Nephron (organoid): ENCODE data around the gene FGD3.

ENCODE experiments used
- H3K27ac Mint-ChIP-seq, 3 experiments: 2 replicates each; pipeline ENCODE4 v1.8.0; 2020; ENCODE audit warnings: mixed read lengths in 3 of 3, mild to moderate bottlenecking in 2 of 3, moderate library complexity in 1 of 3
- H3K27me3 Mint-ChIP-seq: 2 replicates; pipeline ENCODE4 v1.8.0; 2021; ENCODE audit warnings: low read depth, mild to moderate bottlenecking, moderate library complexity, mixed read lengths
- H3K36me3 Mint-ChIP-seq: 2 replicates; pipeline ENCODE4 v1.8.0; 2020; ENCODE audit warnings: low read depth, mixed read lengths
- H3K4me1 Mint-ChIP-seq: 2 replicates; pipeline ENCODE4 v1.8.0; 2020; ENCODE audit warnings: mixed read lengths
- H3K4me3 Mint-ChIP-seq, 3 experiments: 2 replicates each; pipeline ENCODE4 v1.8.0; 2020; ENCODE audit warnings: mild to moderate bottlenecking in 3 of 3, mixed read lengths in 3 of 3, moderate library complexity in 2 of 3
- H3K9me3 Mint-ChIP-seq: 2 replicates; pipeline ENCODE4 v1.8.0; 2020; ENCODE audit warnings: mixed read lengths
- TF ChIP-seq, protein P1 (sequence below), 3 experiments: fragments of 200-600 bp; sonication (generic); IDR thresholded peaks; one replicate each; pipeline ENCODE4 v1.5.0; 2021; ENCODE audit warnings: antibody characterized with exemption in 3 of 3; ENCODE audit not compliant: unreplicated experiment in 3 of 3

Gene FGD3

DNA sequence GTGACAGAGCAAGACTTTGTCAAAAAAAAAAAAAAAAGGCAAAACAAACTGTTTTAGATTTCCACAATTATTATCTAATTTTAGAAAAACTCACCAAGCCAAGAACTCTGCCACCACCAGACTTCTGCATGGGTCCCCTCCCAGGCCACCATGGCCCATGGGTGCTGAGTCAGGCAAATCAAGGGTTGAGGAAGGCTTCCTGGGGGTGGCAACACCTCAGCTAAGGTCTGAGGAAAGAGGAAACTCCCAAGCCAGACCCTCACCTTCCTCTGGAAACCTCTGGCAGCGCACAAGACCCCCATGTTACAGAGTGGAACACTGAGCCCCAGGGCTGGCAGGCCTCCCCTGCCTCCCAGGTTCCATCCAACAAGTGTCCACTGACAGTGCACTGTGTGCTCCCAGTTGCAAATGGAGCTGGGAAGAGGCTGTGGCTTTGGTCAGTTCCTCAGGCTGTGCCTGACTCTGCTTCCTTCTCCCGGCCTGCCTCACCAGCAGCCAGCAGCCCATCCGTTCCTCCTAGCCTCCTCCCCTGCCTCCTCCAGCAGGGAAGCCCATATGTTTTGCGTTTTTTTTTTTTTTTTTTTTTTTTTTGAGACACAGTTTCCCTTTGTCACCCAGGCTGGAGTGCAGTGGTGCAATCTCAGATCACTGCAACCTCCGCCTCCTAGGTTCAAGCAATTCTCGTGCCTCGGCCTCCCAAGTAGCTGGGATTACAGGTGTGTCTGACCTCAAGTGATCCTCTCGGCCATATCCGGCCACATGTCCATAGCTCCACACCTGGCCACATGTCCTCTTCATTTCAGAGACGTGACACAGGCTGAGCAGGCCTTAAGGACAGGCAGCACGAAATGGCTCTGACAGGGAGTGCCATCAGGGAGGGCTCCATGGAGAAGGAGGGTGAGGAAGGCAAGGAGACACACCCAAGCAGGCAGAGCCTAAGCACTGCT lies 107.7 kb downstream of the FGD3 start:
- H3K27me3 Mint-ChIP-seq, result peaks cover 7% of the 10 kb centered on the region
- TF ChIP-seq, protein P1, sequence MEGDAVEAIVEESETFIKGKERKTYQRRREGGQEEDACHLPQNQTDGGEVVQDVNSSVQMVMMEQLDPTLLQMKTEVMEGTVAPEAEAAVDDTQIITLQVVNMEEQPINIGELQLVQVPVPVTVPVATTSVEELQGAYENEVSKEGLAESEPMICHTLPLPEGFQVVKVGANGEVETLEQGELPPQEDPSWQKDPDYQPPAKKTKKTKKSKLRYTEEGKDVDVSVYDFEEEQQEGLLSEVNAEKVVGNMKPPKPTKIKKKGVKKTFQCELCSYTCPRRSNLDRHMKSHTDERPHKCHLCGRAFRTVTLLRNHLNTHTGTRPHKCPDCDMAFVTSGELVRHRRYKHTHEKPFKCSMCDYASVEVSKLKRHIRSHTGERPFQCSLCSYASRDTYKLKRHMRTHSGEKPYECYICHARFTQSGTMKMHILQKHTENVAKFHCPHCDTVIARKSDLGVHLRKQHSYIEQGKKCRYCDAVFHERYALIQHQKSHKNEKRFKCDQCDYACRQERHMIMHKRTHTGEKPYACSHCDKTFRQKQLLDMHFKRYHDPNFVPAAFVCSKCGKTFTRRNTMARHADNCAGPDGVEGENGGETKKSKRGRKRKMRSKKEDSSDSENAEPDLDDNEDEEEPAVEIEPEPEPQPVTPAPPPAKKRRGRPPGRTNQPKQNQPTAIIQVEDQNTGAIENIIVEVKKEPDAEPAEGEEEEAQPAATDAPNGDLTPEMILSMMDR (IDR thresholded peaks at IDR 0.05; ENCODE audit: unreplicated experiment in 3 of 3), result no peak
- H3K9me3 Mint-ChIP-seq, result no peaks in the 10 kb centered on the region
- H3K36me3 Mint-ChIP-seq, result no peaks in the 10 kb centered on the region
- no peak overlapping the region for H3K4me3 Mint-ChIP-seq
- H3K4me1 Mint-ChIP-seq, result peaks cover 20% of the 10 kb centered on the region
- H3K27ac Mint-ChIP-seq, result no peak overlapping the region

DNA sequence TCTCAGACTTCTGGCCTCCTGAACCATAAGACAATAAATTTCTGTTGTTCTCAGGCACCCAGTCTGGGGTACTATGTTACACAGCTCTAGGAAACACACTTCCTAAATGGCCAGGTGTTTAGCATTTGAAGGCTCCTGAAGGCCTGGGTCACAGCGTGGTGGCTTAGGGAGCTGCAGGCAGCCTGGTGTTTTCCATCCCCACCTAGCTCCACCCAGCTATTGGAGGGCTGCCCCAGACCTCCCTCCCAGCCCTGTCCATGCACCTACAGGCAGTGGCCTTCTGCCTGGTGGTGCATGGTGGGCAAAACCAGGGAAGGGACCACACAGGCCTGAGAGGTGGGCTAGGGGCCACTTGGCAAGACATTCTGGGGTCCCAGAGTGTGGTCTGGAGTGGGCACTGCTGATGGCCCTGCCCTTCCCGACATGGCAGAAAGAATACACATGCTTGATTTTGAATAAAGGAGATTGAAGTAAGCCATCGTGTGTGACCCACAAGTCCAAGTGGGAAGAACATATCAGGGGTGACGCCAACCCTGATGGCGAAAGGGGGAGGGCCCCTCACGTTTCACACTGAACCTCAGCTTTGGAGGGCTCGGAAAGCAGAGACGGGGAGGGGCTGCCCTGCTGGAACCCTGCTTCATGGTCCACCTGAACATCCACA lies 109.8 kb downstream of the FGD3 start:
- H3K36me3 Mint-ChIP-seq, result no peaks in the 10 kb centered on the region
- H3K4me1 Mint-ChIP-seq, result peaks cover 29% of the 10 kb centered on the region
- peak overlapping the region; percentile 52 to 92 (median 64) for H3K27ac Mint-ChIP-seq
- H3K27me3 Mint-ChIP-seq, result peaks cover 17% of the 10 kb centered on the region
- TF ChIP-seq, protein P1 (IDR thresholded peaks at IDR 0.05; ENCODE audit: unreplicated experiment in 3 of 3), result no peak
- H3K4me3 Mint-ChIP-seq, result peak overlapping the region in 2 of 3 experiments; percentile 4 to 12
- H3K9me3 Mint-ChIP-seq, result no peaks in the 10 kb centered on the region

DNA sequence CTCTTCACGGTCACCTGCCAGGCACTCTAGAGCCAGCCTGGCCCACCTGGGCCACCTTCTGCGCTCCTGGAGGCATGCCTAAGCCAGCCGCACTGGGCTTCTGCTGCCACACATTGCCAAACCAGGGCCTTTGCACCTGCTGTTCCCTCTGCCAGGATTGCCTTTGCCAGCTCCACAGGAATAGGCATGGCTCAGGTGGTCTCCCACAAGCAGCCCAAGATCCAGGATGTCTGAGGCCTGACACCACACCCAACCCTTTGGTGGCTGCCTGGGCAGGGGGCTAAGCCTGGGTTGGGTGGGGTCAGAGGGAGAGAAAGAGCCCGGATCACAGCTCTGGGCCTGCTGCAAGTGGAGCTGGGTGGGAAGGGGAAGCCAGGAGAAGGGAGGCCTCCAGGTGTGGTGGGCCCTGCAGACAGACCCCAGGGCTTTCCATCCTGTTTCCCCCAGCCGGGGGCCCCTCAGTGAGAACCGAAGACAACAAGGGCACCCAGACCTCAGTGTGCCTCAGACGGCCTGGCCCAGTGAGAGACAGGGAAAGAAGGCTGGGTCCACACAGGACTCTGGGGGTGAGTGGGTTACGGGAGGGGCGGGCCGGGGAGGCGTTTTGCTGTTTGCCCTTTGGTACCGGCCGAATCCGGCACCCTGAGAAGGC lies 110.5 kb downstream of the FGD3 start:
- H3K4me1 Mint-ChIP-seq, result peaks cover 32% of the 10 kb centered on the region
- TF ChIP-seq, protein P1 (IDR thresholded peaks at IDR 0.05; ENCODE audit: unreplicated experiment in 3 of 3), result no peak
- H3K36me3 Mint-ChIP-seq, result no peaks in the 10 kb centered on the region
- peak overlapping the region in 2 of 3 experiments; percentile 70 to 92 for H3K27ac Mint-ChIP-seq
- peak overlapping the region; percentile 14 to 61 (median 50) for H3K4me3 Mint-ChIP-seq
- peaks cover 22% of the 10 kb centered on the region for H3K27me3 Mint-ChIP-seq
- no peaks in the 10 kb centered on the region for H3K9me3 Mint-ChIP-seq

GRCh38 chr9:93058355-93059010 lies 111.2 kb downstream of the FGD3 start, which contains the start of gene SUSD3:
TSS of gene SUSD3 (plus strand) at chr9:93058701. CDS start at chr9:93058743, 42 bp downstream.
- Mint-ChIP-seq H3K9me3 (no peaks in the 10 kb centered on the region), H3K27me3 (peaks cover 22% of the 10 kb centered on the region), H3K4me3 (peak within 1 kb of the TSS; percentile 56 to 64 (median 61)), H3K27ac (peak within 1 kb of the TSS in 2 of 3 experiments; percentile 70 to 92), H3K4me1 (peaks cover 29% of the 10 kb centered on the region), H3K36me3 (no peaks in the 10 kb centered on the region)
- TF ChIP-seq, protein P1 (IDR thresholded peaks at IDR 0.05; ENCODE audit: unreplicated experiment in 3 of 3), result no peak

GRCh38 chr9:93059011-93059714 lies 111.8 kb downstream of the FGD3 start:
- Mint-ChIP-seq H3K4me3 (peak overlapping the region; percentile 56 to 64 (median 58)), H3K36me3 (no peaks in the 10 kb centered on the region), H3K27me3 (peaks cover 18% of the 10 kb centered on the region), H3K9me3 (no peaks in the 10 kb centered on the region), H3K4me1 (peaks cover 25% of the 10 kb centered on the region), H3K27ac (no peak overlapping the region)
- TF ChIP-seq, protein P1 (IDR thresholded peaks at IDR 0.05; ENCODE audit: unreplicated experiment in 3 of 3), result no peak
